GM10248 (cell line): ENCODE results near the gene HSBP1.

Source experiments
- CTCF ChIA-PET: fragments of 300-600 bp; sonication (Branson Sonifier 250); formaldehyde crosslinking; extraction: SDS; loops from one replicate; lab custom pipeline; 2021; ENCODE audit warnings: antibody characterized with exemption; lab: Yijun Ruan, JAX
- POLR2A ChIA-PET: fragments of 350-650 bp; sonication (Branson Sonifier 250); formaldehyde crosslinking; extraction: SDS; loops from one replicate; lab custom pipeline; 2020; ENCODE audit warnings: antibody characterized with exemption; lab: Yijun Ruan, JAX
- DNase-seq: peaks from one replicate; pipeline ENCODE4 v3.0.0; 2012; ENCODE audit errors: extremely low spot score
- CTCF ChIP-seq: IDR thresholded peaks from 2 replicates; pipeline ENCODE4 v1.5.1; 2012; ENCODE audit warnings: mild to moderate bottlenecking, low read depth; ENCODE audit errors: extremely low read depth, missing control alignments, control extremely low read depth

The HSBP1 gene

GRCh38 chr16:83850947-83851346, 43.2 kb downstream of the HSBP1 start:
- POLR2A ChIA-PET, result no interaction called here
- CTCF ChIA-PET, result interaction anchor here (1.3 to 1.6 kb wide), 2 partner anchors 23 to 35 kb away, joined by 3 read pairs; no protein-coding TSS in a partner anchor

GRCh38 chr16:83851473-83851872, 43.7 kb downstream of the HSBP1 start:
- no peak for TF ChIP-seq CTCF
- CTCF ChIA-PET, result interaction anchor here (1.3 to 1.6 kb wide), 2 partner anchors 24 to 34 kb away, joined by 3 read pairs; no protein-coding TSS in a partner anchor
- no peak for DNase-seq
- POLR2A ChIA-PET, result no interaction called here

More at GRCh38 chr16:83850947-83851346, 43.2 kb downstream of the HSBP1 start:
- DNase-seq, result no peak
- TF ChIP-seq CTCF, result no peak

- no peak for TF ChIP-seq CTCF
- DNase-seq, result no peak
- POLR2A ChIA-PET, result no interaction called here
- CTCF ChIA-PET, result no interaction called here
These were observed 45.0 kb downstream of the HSBP1 start for GRCh38 chr16:83852774-83853173.

GRCh38 chr16:83853834-83854233, 46.1 kb downstream of the HSBP1 start:
- TF ChIP-seq CTCF, result no peak
- no peak for DNase-seq
- POLR2A ChIA-PET, result no interaction called here
- CTCF ChIA-PET, result interaction anchor here (1.4 kb wide), 1 partner anchor 13 kb away, joined by 4 read pairs; no protein-coding TSS in a partner anchor

GRCh38 chr16:83854420-83854819, 46.6 kb downstream of the HSBP1 start:
- no peak for DNase-seq
- ChIA-PET POLR2A (no interaction called here), CTCF (interaction anchor here (1.4 to 1.6 kb wide), 2 partner anchors 12 to 72 kb away, joined by 3 to 4 read pairs; no protein-coding TSS in a partner anchor)
- TF ChIP-seq CTCF, result no peak

GRCh38 chr16:83856792-83857191, 49.0 kb downstream of the HSBP1 start:
- TF ChIP-seq CTCF, result no peak
- CTCF ChIA-PET, result no interaction called here
- DNase-seq, result no peak
- POLR2A ChIA-PET, result no interaction called here
